HCT116 (cell line): ENCODE data around the gene KCND2.

Experiments
- POLR2A ChIP-seq: IDR thresholded peaks from 2 replicates; pipeline ENCODE4 v1.7.0; 2011; ENCODE audit warnings: borderline replicate concordance; ENCODE audit not compliant: insufficient read depth, insufficient read length; ENCODE audit errors: extremely low read depth
- TF ChIP-seq, protein P1 (sequence below), 3 experiments: fragments of 200-600 bp in 1 of 3; sonication (generic) in 1 of 3; IDR thresholded peaks in 2 of 3; conservative IDR thresholded peaks in 1 of 3; 2 replicates each; pipeline ENCODE4 v1.5.1; 2012 to 2017; ENCODE audit warnings: low read depth in 2 of 3, low read length in 2 of 3, antibody characterized with exemption in 1 of 3, borderline replicate concordance in 1 of 3, control low read depth in 1 of 3, mild to moderate bottlenecking in 1 of 3, mixed read lengths in 1 of 3, mixed run types in 1 of 3, moderate library complexity in 1 of 3; ENCODE audit not compliant: insufficient read depth in 1 of 3

DNA sequence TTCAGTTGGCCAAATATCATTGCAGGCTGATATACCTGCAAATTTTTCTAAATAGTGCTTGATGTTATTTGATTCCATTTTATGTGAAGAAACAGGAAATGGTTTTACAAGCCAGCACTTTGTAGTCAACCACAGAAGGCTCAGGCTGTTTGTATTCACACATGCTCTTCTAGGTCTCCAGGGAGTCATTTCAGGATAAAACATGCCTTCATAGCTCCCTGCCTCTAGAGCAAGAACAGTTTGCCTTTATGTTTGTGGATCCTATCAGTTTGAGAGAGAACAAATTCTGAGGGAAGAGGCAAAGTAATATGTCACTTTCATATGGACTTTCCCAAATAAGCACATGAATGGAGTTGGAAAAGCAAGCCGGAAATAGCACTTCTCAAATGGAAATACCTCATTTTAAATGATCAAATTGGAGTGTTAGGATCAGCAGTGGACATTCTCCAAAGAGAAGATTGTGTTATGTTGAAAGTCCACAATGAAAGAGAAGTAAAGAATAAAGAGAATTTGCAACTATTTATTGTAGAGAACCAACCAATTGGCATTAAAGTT is 277.6 kb downstream of the KCND2 start:
- TF ChIP-seq, protein P1, sequence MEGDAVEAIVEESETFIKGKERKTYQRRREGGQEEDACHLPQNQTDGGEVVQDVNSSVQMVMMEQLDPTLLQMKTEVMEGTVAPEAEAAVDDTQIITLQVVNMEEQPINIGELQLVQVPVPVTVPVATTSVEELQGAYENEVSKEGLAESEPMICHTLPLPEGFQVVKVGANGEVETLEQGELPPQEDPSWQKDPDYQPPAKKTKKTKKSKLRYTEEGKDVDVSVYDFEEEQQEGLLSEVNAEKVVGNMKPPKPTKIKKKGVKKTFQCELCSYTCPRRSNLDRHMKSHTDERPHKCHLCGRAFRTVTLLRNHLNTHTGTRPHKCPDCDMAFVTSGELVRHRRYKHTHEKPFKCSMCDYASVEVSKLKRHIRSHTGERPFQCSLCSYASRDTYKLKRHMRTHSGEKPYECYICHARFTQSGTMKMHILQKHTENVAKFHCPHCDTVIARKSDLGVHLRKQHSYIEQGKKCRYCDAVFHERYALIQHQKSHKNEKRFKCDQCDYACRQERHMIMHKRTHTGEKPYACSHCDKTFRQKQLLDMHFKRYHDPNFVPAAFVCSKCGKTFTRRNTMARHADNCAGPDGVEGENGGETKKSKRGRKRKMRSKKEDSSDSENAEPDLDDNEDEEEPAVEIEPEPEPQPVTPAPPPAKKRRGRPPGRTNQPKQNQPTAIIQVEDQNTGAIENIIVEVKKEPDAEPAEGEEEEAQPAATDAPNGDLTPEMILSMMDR (IDR thresholded peaks at IDR 0.05 in 2 of 3, conservative IDR thresholded peaks at IDR 0.05 in 1 of 3; ENCODE audit: borderline replicate concordance in 1 of 3, insufficient read depth in 1 of 3, low read depth in 2 of 3, low read length in 2 of 3): no peak
- TF ChIP-seq POLR2A: no peak
